Osteoblast (primary cell): ENCODE measurements around the gene PLEKHA7. TPM values are rescaled to one million over a fixed set of nuclear protein-coding genes. Genes with fewer than 3 reads are reported as not detected.
"Not testable (repeated sequence)": the region's sequence is repeated elsewhere in the genome, so short reads cannot be mapped to it uniquely, and the experiment has no call there.

ENCODE experiments used
- DNase-seq: peaks from one replicate; pipeline ENCODE4 v3.0.0; 2011; ENCODE audit warnings: low spot score, mixed read lengths; ENCODE audit not compliant: insufficient read length; ENCODE audit errors: missing footprints
- H2AFZ ChIP-seq: 2 replicates; pipeline ENCODE4 v1.6.0; 2011; ENCODE audit warnings: mild to moderate bottlenecking, low read length
- H3K27ac ChIP-seq: 2 replicates; pipeline ENCODE4 v1.5.1; 2011; ENCODE audit warnings: mild to moderate bottlenecking, low read depth, low read length, moderate library complexity
- H3K27me3 ChIP-seq: 2 replicates; pipeline ENCODE4 v1.6.0; 2012; ENCODE audit warnings: mild to moderate bottlenecking, control low read depth, inconsistent platforms, low read length, moderate library complexity; ENCODE audit not compliant: insufficient read depth
- H3K36me3 ChIP-seq: 2 replicates; pipeline ENCODE4 v1.5.1; 2011; ENCODE audit warnings: mild to moderate bottlenecking, low read length, control low read depth, moderate library complexity; ENCODE audit not compliant: insufficient read depth
- H3K4me1 ChIP-seq: 2 replicates; pipeline ENCODE4 v1.5.1; 2011; ENCODE audit warnings: mild to moderate bottlenecking, low read length, control low read depth, moderate library complexity; ENCODE audit not compliant: insufficient read depth
- H3K4me2 ChIP-seq: 2 replicates; pipeline ENCODE4 v1.6.0; 2011; ENCODE audit warnings: mild to moderate bottlenecking, low read length; ENCODE audit not compliant: insufficient read depth
- H3K4me3 ChIP-seq: fragments of 200-600 bp; sonication (generic); 3 replicates; pipeline ENCODE4 v1.5.1; 2012; ENCODE audit warnings: mild to moderate bottlenecking, low read length, inconsistent platforms; ENCODE audit not compliant: insufficient read depth
- H3K79me2 ChIP-seq: 2 replicates; pipeline ENCODE4 v1.6.0; 2012; ENCODE audit warnings: mild to moderate bottlenecking, low read length, control low read depth, inconsistent platforms; ENCODE audit not compliant: insufficient read depth
- H3K9me3 ChIP-seq: 2 replicates; pipeline ENCODE4 v1.5.1; 2011; ENCODE audit warnings: low read depth, low read length, control low read depth
- H4K20me1 ChIP-seq: 2 replicates; pipeline ENCODE4 v1.6.0; 2012; ENCODE audit warnings: mild to moderate bottlenecking, low read length, control low read depth; ENCODE audit not compliant: insufficient read depth
- CTCF ChIP-seq: IDR thresholded peaks from 2 replicates; pipeline ENCODE4 v1.5.1; 2011; ENCODE audit warnings: mild to moderate bottlenecking, low read depth, low read length, moderate library complexity; ENCODE audit errors: extremely low read depth
- total RNA-seq: library from RNA; depleted of rRNA; stranded (reverse); fragments of >200 nt; gene quantifications from 2 replicates; pipeline ENCODE4 v1.2.3, GENCODE V29; 2012

The PLEKHA7 gene
- total RNA-seq, 1 donor, result 1.1 TPM

GRCh38 chr11:16963316-16963876 lies 50.8 kb downstream of the PLEKHA7 start:
- Histone ChIP-seq H3K4me2 (no peak overlapping the region), H3K36me3 (no peaks in the 10 kb centered on the region), H2AFZ (no peak overlapping the region), H4K20me1 (no peaks in the 10 kb centered on the region), H3K9me3 (no peaks in the 10 kb centered on the region), H3K27ac (no peak overlapping the region), H3K27me3 (no peaks in the 10 kb centered on the region), H3K4me3 (no peak overlapping the region), H3K79me2 (no peaks in the 10 kb centered on the region), H3K4me1 (no peaks in the 10 kb centered on the region)
- no peak for DNase-seq
- TF ChIP-seq CTCF, result no peak

- H2AFZ ChIP-seq, H3K4me1 ChIP-seq, H3K36me3 ChIP-seq, H3K9me3 ChIP-seq, H3K4me2 ChIP-seq, DNase-seq, H4K20me1 ChIP-seq, H3K4me3 ChIP-seq, H3K27ac ChIP-seq, H3K27me3 ChIP-seq, H3K79me2 ChIP-seq: not testable (repeated sequence)
Observed at GRCh38 chr11:16962589-16962988, 51.6 kb downstream of the PLEKHA7 start.

GRCh38 chr11:16962146-16962545 lies 52.1 kb downstream of the PLEKHA7 start:
- Histone ChIP-seq H3K4me3 (no peak overlapping the region), H3K4me1 (no peaks in the 10 kb centered on the region), H3K9me3 (no peaks in the 10 kb centered on the region), H3K27me3 (no peaks in the 10 kb centered on the region), H3K36me3 (no peaks in the 10 kb centered on the region), H4K20me1 (no peaks in the 10 kb centered on the region), H2AFZ (no peak overlapping the region), H3K4me2 (no peak overlapping the region), H3K79me2 (no peaks in the 10 kb centered on the region), H3K27ac (no peak overlapping the region)
- no peak for DNase-seq
- TF ChIP-seq CTCF, result no peak

GRCh38 chr11:16960250-16960649 lies 54.0 kb downstream of the PLEKHA7 start:
- no peak overlapping the region for H3K4me3 ChIP-seq
- H4K20me1 ChIP-seq, result no peaks in the 10 kb centered on the region
- no peaks in the 10 kb centered on the region for H3K4me1 ChIP-seq
- H2AFZ ChIP-seq, result no peak overlapping the region
- H3K27ac ChIP-seq, result no peak overlapping the region
- no peak for TF ChIP-seq CTCF
- H3K36me3 ChIP-seq, result no peaks in the 10 kb centered on the region
- H3K9me3 ChIP-seq, result no peaks in the 10 kb centered on the region
- H3K79me2 ChIP-seq, result no peaks in the 10 kb centered on the region
- H3K27me3 ChIP-seq, result no peaks in the 10 kb centered on the region
- DNase-seq, result no peak
- no peak overlapping the region for H3K4me2 ChIP-seq
